ENCODE data around the gene AQP4.

GRCh38 chr18:26863921-26864497 lies 1.5 kb downstream of the AQP4 start:
- no peak for TF ChIP-seq CTCF (conservative IDR thresholded peaks at IDR 0.05 in 1 of 2, IDR thresholded peaks at IDR 0.05 in 1 of 2; ENCODE audit: low read depth in 1 of 2, low read length in 2 of 2)
- no peak for TF ChIP-seq EZH2 (IDR thresholded peaks at IDR 0.05; ENCODE audit: low read length, missing control alignments)

Measured in fibroblast of lung (primary cell).